ENCODE data around the gene DNM2. TPM values are rescaled to one million over a fixed set of nuclear protein-coding genes. Genes with fewer than 3 reads are reported as not detected.

DNM2 gene
- total and polyA plus RNA-seq, 2 of the 13 experiments (the other 11 are each of a cell fraction or from before 2014, with no cell fraction given), result 41.7 to 59.8 TPM

- TF ChIP-seq SP140L (CRISPR knock-in tag; IDR thresholded peaks at IDR 0.05; ENCODE audit: borderline replicate concordance) (0 out of 2 replicates have a peak, but pooled peaks have one; percentile 74), SMC3 (IDR thresholded peaks at IDR 0.05; ENCODE audit: low read length) (peak; percentile 94), UBTF (CRISPR knock-in tag; IDR thresholded peaks at IDR 0.05) (no peak), TERF1 (CRISPR knock-in tag; IDR thresholded peaks at IDR 0.05) (no peak), RFX5 (IDR thresholded peaks at IDR 0.05; ENCODE audit: low read depth, low read length) (peak; percentile 79), ZMYM3 (CRISPR knock-in tag; IDR thresholded peaks at IDR 0.05) (no peak; the same call in 1 of the 2 replicates), REPIN1 (CRISPR knock-in tag; IDR thresholded peaks at IDR 0.05; ENCODE audit: borderline replicate concordance, low read depth) (no peak; the same call in 1 of the 2 replicates), ZNF337 (CRISPR knock-in tag; IDR thresholded peaks at IDR 0.05; ENCODE audit: borderline replicate concordance, low read depth) (no peak), TEAD2 (CRISPR knock-in tag; IDR thresholded peaks at IDR 0.05) (no peak), FOSL1 (CRISPR knock-in tag; IDR thresholded peaks at IDR 0.05; ENCODE audit: borderline replicate concordance) (no peak)
- TF ChIP-seq, protein P1, sequence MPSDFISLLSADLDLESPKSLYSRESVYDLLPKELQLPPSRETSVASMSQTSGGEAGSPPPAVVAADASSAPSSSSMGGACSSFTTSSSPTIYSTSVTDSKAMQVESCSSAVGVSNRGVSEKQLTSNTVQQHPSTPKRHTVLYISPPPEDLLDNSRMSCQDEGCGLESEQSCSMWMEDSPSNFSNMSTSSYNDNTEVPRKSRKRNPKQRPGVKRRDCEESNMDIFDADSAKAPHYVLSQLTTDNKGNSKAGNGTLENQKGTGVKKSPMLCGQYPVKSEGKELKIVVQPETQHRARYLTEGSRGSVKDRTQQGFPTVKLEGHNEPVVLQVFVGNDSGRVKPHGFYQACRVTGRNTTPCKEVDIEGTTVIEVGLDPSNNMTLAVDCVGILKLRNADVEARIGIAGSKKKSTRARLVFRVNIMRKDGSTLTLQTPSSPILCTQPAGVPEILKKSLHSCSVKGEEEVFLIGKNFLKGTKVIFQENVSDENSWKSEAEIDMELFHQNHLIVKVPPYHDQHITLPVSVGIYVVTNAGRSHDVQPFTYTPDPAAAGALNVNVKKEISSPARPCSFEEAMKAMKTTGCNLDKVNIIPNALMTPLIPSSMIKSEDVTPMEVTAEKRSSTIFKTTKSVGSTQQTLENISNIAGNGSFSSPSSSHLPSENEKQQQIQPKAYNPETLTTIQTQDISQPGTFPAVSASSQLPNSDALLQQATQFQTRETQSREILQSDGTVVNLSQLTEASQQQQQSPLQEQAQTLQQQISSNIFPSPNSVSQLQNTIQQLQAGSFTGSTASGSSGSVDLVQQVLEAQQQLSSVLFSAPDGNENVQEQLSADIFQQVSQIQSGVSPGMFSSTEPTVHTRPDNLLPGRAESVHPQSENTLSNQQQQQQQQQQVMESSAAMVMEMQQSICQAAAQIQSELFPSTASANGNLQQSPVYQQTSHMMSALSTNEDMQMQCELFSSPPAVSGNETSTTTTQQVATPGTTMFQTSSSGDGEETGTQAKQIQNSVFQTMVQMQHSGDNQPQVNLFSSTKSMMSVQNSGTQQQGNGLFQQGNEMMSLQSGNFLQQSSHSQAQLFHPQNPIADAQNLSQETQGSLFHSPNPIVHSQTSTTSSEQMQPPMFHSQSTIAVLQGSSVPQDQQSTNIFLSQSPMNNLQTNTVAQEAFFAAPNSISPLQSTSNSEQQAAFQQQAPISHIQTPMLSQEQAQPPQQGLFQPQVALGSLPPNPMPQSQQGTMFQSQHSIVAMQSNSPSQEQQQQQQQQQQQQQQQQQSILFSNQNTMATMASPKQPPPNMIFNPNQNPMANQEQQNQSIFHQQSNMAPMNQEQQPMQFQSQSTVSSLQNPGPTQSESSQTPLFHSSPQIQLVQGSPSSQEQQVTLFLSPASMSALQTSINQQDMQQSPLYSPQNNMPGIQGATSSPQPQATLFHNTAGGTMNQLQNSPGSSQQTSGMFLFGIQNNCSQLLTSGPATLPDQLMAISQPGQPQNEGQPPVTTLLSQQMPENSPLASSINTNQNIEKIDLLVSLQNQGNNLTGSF (CRISPR knock-in tag; IDR thresholded peaks at IDR 0.05), result no peak
- TF ChIP-seq, protein P2, sequence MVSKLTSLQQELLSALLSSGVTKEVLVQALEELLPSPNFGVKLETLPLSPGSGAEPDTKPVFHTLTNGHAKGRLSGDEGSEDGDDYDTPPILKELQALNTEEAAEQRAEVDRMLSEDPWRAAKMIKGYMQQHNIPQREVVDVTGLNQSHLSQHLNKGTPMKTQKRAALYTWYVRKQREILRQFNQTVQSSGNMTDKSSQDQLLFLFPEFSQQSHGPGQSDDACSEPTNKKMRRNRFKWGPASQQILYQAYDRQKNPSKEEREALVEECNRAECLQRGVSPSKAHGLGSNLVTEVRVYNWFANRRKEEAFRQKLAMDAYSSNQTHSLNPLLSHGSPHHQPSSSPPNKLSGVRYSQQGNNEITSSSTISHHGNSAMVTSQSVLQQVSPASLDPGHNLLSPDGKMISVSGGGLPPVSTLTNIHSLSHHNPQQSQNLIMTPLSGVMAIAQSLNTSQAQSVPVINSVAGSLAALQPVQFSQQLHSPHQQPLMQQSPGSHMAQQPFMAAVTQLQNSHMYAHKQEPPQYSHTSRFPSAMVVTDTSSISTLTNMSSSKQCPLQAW (CRISPR knock-in tag; IDR thresholded peaks at IDR 0.05), result peak; percentile 79
- TF ChIP-seq, protein P3, sequence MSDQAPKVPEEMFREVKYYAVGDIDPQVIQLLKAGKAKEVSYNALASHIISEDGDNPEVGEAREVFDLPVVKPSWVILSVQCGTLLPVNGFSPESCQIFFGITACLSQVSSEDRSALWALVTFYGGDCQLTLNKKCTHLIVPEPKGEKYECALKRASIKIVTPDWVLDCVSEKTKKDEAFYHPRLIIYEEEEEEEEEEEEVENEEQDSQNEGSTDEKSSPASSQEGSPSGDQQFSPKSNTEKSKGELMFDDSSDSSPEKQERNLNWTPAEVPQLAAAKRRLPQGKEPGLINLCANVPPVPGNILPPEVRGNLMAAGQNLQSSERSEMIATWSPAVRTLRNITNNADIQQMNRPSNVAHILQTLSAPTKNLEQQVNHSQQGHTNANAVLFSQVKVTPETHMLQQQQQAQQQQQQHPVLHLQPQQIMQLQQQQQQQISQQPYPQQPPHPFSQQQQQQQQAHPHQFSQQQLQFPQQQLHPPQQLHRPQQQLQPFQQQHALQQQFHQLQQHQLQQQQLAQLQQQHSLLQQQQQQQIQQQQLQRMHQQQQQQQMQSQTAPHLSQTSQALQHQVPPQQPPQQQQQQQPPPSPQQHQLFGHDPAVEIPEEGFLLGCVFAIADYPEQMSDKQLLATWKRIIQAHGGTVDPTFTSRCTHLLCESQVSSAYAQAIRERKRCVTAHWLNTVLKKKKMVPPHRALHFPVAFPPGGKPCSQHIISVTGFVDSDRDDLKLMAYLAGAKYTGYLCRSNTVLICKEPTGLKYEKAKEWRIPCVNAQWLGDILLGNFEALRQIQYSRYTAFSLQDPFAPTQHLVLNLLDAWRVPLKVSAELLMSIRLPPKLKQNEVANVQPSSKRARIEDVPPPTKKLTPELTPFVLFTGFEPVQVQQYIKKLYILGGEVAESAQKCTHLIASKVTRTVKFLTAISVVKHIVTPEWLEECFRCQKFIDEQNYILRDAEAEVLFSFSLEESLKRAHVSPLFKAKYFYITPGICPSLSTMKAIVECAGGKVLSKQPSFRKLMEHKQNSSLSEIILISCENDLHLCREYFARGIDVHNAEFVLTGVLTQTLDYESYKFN (CRISPR knock-in tag; conservative IDR thresholded peaks at IDR 0.05), result peak; percentile 24; the same call in 1 of the 2 replicates
Measured at GRCh38 chr19:10717356-10718204, at the start of gene DNM2 (continued).

Data from HepG2 (cell line).